Heart left ventricle (tissue), 13 donors: ENCODE data around the gene RASA4.
"Not testable (repeated sequence)": the region's sequence is repeated elsewhere in the genome, so short reads cannot be mapped to it uniquely, and the experiment has no call there.

ENCODE experiments used
- POLR2A ChIP-seq, 2 donors: fragments of 450-650 bp; IDR thresholded peaks; one replicate each; pipeline ENCODE4 v1.6.1; 2017; ENCODE audit warnings: antibody characterized with exemption in 2 of 2, mild to moderate bottlenecking in 2 of 2, moderate library complexity in 2 of 2
- TF ChIP-seq, protein P1 (sequence below), 12 donors: fragments of 200-600 bp; sonication (generic) in 4 of 12; IDR thresholded peaks; one replicate each; pipeline versions ENCODE4 v1.5.0 to v1.8.0; 2018 to 2022; ENCODE audit warnings: antibody characterized with exemption in 12 of 12, mild to moderate bottlenecking in 5 of 12
- donor health status: ischemic (EF 13 %, LVEDD 7.1; RV severe dilation, severe dysfunction).
- donor health status: DM: no; HTN: yes; CAD: no.
- donor health status: DM: no; HTN: no; CAD: no.
- donor health status: ischemic (EF 25% LVEDD 6.9; RV normal size, moderate dysfunction).
- donor health status: ischemic (EF 25% LVEDD 5.7; RV mildly dilated, moderate dysfunction).
- donor health status: ischemic (EF 35%, LVEDD 5.7; RV mildly dilated, moderate dysfunction).
- donor health status: nonischemic (EF 11% LVEDD 7.7; RV severe dilation, severe dysfunction).
- donor health status: DM: yes; HTN: yes; CAD: no.
- donor health status: PGD.
- donor health status: ischemic (EF 29% LVEDD 5.4; RV normal size, mild dysfunction).
- donor health status: nonischemic (EF 23%, LVEDD 6.1; RV moderate dilation, normal function).

DNA sequence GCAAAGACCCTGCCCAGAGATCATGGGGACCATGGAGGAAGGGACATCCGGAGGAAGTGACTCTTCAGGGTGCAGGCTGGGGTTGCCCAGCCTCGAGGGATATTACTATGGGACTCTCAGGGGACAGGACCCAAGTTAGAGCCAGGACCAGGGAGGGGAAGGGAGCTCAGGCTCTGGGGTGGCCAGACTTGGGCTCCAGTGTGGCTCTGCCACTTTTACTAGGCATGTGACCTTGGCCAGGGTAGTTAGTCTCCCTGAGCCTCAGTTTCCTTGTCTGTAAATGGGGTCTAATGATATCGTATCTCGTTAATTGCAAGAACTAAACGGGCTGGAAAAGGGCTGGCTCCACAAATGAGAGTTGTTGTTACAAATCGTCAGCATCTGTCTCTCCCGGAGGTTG is 6.1 kb downstream of the RASA4 start:
- TF ChIP-seq, protein P1, sequence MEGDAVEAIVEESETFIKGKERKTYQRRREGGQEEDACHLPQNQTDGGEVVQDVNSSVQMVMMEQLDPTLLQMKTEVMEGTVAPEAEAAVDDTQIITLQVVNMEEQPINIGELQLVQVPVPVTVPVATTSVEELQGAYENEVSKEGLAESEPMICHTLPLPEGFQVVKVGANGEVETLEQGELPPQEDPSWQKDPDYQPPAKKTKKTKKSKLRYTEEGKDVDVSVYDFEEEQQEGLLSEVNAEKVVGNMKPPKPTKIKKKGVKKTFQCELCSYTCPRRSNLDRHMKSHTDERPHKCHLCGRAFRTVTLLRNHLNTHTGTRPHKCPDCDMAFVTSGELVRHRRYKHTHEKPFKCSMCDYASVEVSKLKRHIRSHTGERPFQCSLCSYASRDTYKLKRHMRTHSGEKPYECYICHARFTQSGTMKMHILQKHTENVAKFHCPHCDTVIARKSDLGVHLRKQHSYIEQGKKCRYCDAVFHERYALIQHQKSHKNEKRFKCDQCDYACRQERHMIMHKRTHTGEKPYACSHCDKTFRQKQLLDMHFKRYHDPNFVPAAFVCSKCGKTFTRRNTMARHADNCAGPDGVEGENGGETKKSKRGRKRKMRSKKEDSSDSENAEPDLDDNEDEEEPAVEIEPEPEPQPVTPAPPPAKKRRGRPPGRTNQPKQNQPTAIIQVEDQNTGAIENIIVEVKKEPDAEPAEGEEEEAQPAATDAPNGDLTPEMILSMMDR (IDR thresholded peaks at IDR 0.05) = not testable (repeated sequence)
- not testable (repeated sequence) for TF ChIP-seq POLR2A (IDR thresholded peaks at IDR 0.05)
